Lower leg skin (tissue), 4 donors: Measurements from ENCODE around the gene NFE2L1. TPM values are rescaled to one million over a fixed set of nuclear protein-coding genes. Genes with fewer than 3 reads are reported as not detected.

Experiments used
- DNase-seq, 2 donors: peaks; one replicate each; pipeline ENCODE4 v3.0.0-alpha.2; 2019; ENCODE audit warnings: low spot score in 2 of 2
- H3K4me3 ChIP-seq: fragments of 200-600 bp; sonication (generic); 2 replicates; pipeline ENCODE4 v1.5.1; 2017; ENCODE audit warnings: mild to moderate bottlenecking, low read depth; ENCODE audit not compliant: poor library complexity, severe bottlenecking
- POLR2A ChIP-seq, 2 donors: fragments of 450-650 bp; IDR thresholded peaks; one replicate each; pipeline ENCODE4 v1.6.1; 2016 to 2017; ENCODE audit warnings: antibody characterized with exemption in 2 of 2, mild to moderate bottlenecking in 1 of 2, moderate library complexity in 1 of 2
- WGBS, 2 donors: methylation state at CpG; one replicate each; pipeline ENCODE4 v1.1.5; 2018; 5-methylcytosine and 5-hydroxymethylcytosine counted together
- intact Hi-C: fragments of 100-400 bp; cut with DNase I; formaldehyde crosslinking; loops from one replicate; pipeline ENCODE4 v1.15.0; 2023; ENCODE audit warnings: low total_unique reads
- total RNA-seq, 4 donors: library from RNA; depleted of rRNA; stranded (reverse); fragments of >200 nt; gene quantifications; one replicate each; pipeline ENCODE4 v1.1.0, GENCODE V29; 2016
- TF ChIP-seq, protein P1 (sequence below), 3 donors: fragments of 450-650 bp; IDR thresholded peaks; one replicate each; pipeline ENCODE4 v1.5.1; 2016; ENCODE audit warnings: antibody characterized with exemption in 3 of 3, mild to moderate bottlenecking in 3 of 3, moderate library complexity in 2 of 3

The NFE2L1 gene
- total RNA-seq, 4 donors from 2014 or later: 97.2 to 158 (median 117) TPM

DNA sequence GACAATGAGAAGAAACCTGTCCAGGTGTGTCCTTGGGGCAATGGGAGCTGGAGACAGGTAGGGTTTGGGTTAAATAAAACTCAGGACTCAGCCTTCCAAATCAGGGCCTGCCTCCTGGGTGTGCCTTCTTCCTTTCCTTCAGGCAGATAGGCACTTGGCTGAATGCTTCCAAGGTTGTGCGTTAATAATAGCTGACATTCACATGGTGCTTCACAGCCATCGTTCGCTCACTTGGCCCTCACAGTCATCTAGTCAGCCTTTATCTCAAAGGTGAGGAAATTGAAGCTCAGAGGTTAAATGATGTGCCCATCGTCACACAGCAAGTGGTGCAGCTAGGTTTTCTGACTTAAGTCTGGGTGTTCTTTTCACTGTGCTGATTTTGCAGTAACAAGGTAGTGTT is 9.5 kb downstream of the NFE2L1 start:
- TF ChIP-seq POLR2A (IDR thresholded peaks at IDR 0.05): no peak
- TF ChIP-seq, protein P1, sequence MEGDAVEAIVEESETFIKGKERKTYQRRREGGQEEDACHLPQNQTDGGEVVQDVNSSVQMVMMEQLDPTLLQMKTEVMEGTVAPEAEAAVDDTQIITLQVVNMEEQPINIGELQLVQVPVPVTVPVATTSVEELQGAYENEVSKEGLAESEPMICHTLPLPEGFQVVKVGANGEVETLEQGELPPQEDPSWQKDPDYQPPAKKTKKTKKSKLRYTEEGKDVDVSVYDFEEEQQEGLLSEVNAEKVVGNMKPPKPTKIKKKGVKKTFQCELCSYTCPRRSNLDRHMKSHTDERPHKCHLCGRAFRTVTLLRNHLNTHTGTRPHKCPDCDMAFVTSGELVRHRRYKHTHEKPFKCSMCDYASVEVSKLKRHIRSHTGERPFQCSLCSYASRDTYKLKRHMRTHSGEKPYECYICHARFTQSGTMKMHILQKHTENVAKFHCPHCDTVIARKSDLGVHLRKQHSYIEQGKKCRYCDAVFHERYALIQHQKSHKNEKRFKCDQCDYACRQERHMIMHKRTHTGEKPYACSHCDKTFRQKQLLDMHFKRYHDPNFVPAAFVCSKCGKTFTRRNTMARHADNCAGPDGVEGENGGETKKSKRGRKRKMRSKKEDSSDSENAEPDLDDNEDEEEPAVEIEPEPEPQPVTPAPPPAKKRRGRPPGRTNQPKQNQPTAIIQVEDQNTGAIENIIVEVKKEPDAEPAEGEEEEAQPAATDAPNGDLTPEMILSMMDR (IDR thresholded peaks at IDR 0.05): no peak
- DNase-seq: no peak
- WGBS, 2 donors: 47 to 49% methylated on average over 4 of the region's 4 CpGs
- no peak overlapping the region for H3K4me3 ChIP-seq
- intact Hi-C loops: no loop called here

DNA sequence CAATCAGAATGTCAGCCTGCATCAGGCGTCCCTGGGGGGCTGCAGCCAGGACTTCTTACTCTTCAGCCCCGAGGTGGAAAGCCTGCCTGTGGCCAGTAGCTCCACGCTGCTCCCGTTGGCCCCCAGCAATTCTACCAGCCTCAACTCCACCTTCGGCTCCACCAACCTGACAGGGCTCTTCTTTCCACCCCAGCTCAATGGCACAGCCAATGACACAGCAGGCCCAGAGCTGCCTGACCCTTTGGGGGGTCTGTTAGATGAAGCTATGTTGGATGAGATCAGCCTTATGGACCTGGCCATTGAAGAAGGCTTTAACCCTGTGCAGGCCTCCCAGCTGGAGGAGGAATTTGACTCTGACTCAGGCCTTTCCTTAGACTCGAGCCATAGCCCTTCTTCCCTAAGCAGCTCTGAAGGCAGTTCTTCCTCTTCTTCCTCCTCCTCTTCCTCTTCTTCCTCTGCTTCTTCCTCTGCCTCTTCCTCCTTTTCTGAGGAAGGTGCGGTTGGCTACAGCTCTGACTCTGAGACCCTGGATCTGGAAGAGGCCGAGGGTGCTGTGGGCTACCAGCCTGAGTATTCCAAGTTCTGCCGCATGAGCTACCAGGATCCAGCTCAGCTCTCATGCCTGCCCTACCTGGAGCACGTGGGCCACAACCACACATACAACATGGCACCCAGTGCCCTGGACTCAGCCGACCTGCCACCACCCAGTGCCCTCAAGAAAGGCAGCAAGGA is 10.4 kb downstream of the NFE2L1 start:
- 85 to 86% methylated on average over 9 to 10 of the region's 11 CpGs for WGBS, 2 donors
- DNase-seq: no peak
- intact Hi-C loops: no loop called here
- no peak overlapping the region for H3K4me3 ChIP-seq
- TF ChIP-seq, protein P1 (IDR thresholded peaks at IDR 0.05): no peak
- TF ChIP-seq POLR2A (IDR thresholded peaks at IDR 0.05): no peak

DNA sequence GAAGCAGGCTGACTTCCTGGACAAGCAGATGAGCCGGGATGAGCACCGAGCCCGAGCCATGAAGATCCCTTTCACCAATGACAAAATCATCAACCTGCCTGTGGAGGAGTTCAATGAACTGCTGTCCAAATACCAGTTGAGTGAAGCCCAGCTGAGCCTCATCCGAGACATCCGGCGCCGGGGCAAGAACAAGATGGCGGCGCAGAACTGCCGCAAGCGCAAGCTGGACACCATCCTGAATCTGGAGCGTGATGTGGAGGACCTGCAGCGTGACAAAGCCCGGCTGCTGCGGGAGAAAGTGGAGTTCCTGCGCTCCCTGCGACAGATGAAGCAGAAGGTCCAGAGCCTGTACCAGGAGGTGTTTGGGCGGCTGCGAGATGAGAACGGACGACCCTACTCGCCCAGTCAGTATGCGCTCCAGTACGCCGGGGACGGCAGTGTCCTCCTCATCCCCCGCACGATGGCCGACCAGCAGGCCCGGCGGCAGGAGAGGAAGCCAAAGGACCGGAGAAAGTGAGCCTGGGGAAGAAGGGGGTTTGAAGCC is 11.0 kb downstream of the NFE2L1 start:
- 92 to 96% methylated on average over 32 of the region's 32 CpGs for WGBS, 2 donors
- DNase-seq: no peak
- intact Hi-C loops: no loop called here

DNA sequence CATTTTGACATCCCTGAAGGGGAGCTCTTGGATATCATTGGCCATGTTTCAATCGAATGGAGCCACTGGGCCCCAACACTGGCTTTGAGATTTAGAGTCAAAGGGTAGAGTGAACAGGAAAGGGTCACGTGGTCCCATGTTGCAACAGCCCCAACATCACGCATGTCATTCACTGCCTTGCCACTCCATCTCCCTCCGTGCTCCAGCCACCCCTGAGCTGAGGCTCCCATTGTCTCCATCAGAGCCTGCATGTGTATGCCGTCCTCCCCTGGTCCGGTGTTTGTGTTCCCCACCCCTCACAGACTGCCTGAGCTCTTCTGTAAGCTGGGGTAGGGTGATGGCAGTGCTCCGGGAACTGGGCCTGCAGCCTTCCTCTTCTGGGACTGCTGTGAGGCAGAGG is 12.1 kb downstream of the NFE2L1 start:
- TF ChIP-seq, protein P1 (IDR thresholded peaks at IDR 0.05): no peak
- no peak for TF ChIP-seq POLR2A (IDR thresholded peaks at IDR 0.05)
- no peak overlapping the region for H3K4me3 ChIP-seq
- WGBS, 2 donors: 60 to 65% methylated on average over 7 of the region's 7 CpGs
- no peak for DNase-seq
- intact Hi-C loops: no loop called here

More for the DNA sequence above, 11.0 kb downstream of the NFE2L1 start:
- no peak for TF ChIP-seq POLR2A (IDR thresholded peaks at IDR 0.05)
- TF ChIP-seq, protein P1 (IDR thresholded peaks at IDR 0.05): no peak
- H3K4me3 ChIP-seq: no peak overlapping the region

DNA sequence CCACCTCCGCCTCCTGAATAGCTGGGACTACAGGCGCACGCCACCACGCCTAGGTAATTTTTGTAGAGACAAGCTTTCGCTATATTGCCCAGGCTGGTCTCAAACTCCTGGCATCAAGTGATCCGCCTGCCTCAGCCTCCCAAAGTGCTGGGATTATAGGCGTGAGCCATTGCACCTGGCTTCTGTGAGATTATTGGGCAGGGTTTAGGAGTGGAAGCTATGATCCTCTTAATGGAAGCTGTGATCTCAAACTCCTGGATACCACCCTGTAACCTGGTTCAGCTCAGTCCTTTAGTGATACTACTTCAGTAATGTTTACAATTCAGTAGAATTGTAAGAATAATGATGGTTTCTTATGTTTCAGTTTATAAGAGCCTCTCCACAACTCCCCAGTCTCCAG is 14.1 kb downstream of the NFE2L1 start:
- 84 to 92% methylated on average over 7 of the region's 7 CpGs for WGBS, 2 donors
- TF ChIP-seq, protein P1 (IDR thresholded peaks at IDR 0.05): no peak
- no peak for TF ChIP-seq POLR2A (IDR thresholded peaks at IDR 0.05)
- no peak for DNase-seq
- intact Hi-C loops: no loop called here
- H3K4me3 ChIP-seq: no peak overlapping the region
